ENCODE results near the gene GTSE1. TPM values are rescaled to one million over a fixed set of nuclear protein-coding genes. Genes with fewer than 3 reads are reported as not detected.
A peak's percentile ranks its signal among the peaks of the same experiment; 100 is the strongest.

The GTSE1 gene
- total and polyA plus RNA-seq, 12 donors = 0.17 to 4.7 (median 0.35) TPM

- 46 to 51% methylated on average over 22 of the region's 22 CpGs for WGBS, 2 donors
- peaks cover 3 to 41% (median 15%) of the 10 kb centered on the region in 9 donors for H3K4me1 ChIP-seq
- peak overlapping the region in 3 of 10 donors; percentile 23 to 44 (median 44) for H3K27ac ChIP-seq
- intact Hi-C loops (cut with DNase I) = loop anchor here in 2 of 10 donors (10.0 kb wide), 2 partner anchors 329 to 379 kb away; partner anchors contain the start of gene CERK (in 1 of the 2)
- peaks cover 0 to 83% (median 29%) of the 10 kb centered on the region in 9 donors for H3K36me3 ChIP-seq
- H3K27me3 ChIP-seq = no peaks in the 10 kb centered on the region
- DNase-seq (peak; percentile 57 to 70), ATAC-seq (peak in 7 of 8 donors; percentile 18 to 57 (median 38))
- TF ChIP-seq, protein P1, sequence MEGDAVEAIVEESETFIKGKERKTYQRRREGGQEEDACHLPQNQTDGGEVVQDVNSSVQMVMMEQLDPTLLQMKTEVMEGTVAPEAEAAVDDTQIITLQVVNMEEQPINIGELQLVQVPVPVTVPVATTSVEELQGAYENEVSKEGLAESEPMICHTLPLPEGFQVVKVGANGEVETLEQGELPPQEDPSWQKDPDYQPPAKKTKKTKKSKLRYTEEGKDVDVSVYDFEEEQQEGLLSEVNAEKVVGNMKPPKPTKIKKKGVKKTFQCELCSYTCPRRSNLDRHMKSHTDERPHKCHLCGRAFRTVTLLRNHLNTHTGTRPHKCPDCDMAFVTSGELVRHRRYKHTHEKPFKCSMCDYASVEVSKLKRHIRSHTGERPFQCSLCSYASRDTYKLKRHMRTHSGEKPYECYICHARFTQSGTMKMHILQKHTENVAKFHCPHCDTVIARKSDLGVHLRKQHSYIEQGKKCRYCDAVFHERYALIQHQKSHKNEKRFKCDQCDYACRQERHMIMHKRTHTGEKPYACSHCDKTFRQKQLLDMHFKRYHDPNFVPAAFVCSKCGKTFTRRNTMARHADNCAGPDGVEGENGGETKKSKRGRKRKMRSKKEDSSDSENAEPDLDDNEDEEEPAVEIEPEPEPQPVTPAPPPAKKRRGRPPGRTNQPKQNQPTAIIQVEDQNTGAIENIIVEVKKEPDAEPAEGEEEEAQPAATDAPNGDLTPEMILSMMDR (IDR thresholded peaks at IDR 0.05) = peak; percentile 38 to 82 (median 79)
- H3K4me3 ChIP-seq = no peak overlapping the region
- peaks cover 0 to 6% (median 0%) of the 10 kb centered on the region in 11 donors for H3K9me3 ChIP-seq
These were observed 58.8 kb downstream of the GTSE1 start for GRCh38 chr22:46355369-46355995.

- Histone ChIP-seq H3K27me3 (no peaks in the 10 kb centered on the region), H3K4me3 (no peak overlapping the region), H3K9me3 (peaks cover 0 to 11% (median 0%) of the 10 kb centered on the region in 11 donors), H3K4me1 (peaks cover 3 to 38% (median 15%) of the 10 kb centered on the region in 9 donors), H3K27ac (peak overlapping the region in 3 of 10 donors; percentile 23 to 44 (median 44)), H3K36me3 (peaks cover 0 to 78% (median 25%) of the 10 kb centered on the region in 9 donors)
- intact Hi-C loops (cut with DNase I) = loop anchor here in 2 of 10 donors (10.0 kb wide), 2 partner anchors 329 to 379 kb away; partner anchors contain the start of gene CERK (in 1 of the 2)
- ATAC-seq (peak in 1 of 8 donors; percentile 3), DNase-seq (no peak)
- WGBS, 2 donors = 75 to 85% methylated on average over 12 of the region's 12 CpGs
- TF ChIP-seq, protein P1 (IDR thresholded peaks at IDR 0.05) = no peak
These were observed 59.4 kb downstream of the GTSE1 start for GRCh38 chr22:46355996-46356471.

DNA sequence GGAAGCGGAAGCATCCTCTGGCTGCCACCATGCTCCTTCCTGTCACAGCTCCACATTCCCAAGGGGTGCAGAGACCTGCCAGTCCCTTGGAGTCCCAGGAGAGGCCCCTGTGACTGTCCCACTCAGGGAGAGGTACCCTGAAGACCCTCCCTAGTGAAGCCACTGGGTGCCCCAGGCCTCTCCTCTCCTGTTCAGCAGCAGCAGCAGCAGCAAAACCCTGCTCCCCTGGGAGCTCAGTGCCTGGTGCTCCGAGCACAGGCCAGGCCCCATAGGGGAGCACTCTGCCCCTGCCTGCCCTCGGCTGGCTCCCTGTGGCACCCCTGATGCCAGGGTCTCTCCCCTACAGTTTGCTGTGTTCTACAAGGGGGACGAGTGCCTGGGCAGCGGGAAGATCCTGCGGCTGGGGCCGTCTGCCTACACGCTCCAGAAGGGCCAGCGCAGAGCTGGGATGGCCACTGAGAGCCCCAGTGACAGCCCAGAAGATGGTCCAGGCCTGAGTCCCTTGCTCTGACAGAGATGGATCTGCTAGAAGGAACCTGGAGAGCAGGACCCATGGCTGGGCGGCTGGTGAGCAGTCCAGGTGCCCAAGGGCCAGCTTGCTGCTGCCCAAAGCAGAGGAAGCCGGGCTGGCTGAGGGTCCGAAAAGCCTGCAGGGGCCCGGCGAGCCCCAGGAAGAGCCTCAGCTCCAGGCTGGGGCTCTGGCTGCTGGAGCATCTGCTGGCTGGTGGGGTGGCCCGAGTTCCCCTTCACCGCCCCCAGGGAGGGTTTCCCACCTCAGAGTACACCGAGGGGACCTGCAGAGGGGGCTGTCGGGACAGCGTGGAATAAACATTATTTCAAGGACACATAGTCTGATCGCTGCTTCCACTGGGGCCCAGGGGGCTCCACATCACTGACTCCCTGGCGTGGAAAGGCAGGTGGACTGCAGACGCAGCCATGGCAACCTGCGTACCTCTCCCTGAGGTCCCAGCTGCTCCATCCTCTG lies 60.1 kb downstream of the GTSE1 start:
- Histone ChIP-seq H3K4me1 (peaks cover 3 to 38% (median 15%) of the 10 kb centered on the region in 9 donors), H3K27ac (no peak overlapping the region), H3K9me3 (peaks cover 0 to 11% (median 0%) of the 10 kb centered on the region in 11 donors), H3K27me3 (no peaks in the 10 kb centered on the region), H3K4me3 (no peak overlapping the region), H3K36me3 (peaks cover 0 to 70% (median 19%) of the 10 kb centered on the region in 9 donors)
- TF ChIP-seq, protein P1 (IDR thresholded peaks at IDR 0.05) = no peak
- DNase-seq (no peak), ATAC-seq (no peak)
- intact Hi-C loops (cut with DNase I) = loop anchor here in 2 of 10 donors (10.0 kb wide), 2 partner anchors 328 to 378 kb away; partner anchors contain the start of gene CERK (in 1 of the 2)
- WGBS, 2 donors = 86 to 90% methylated on average over 23 of the region's 23 CpGs
